Activated T-helper 1 cell treated with anti-CD3 and anti-CD28 coated beads, Interleukin-2, amount 50 U/mL, for 16 hours (primary cell): Measurements from ENCODE around the gene OR10H5.
"Not testable (repeated sequence)": the region's sequence is repeated elsewhere in the genome, so short reads cannot be mapped to it uniquely, and the experiment has no call there.

Experiments
- DNase-seq, 2 donors: peaks; one replicate each; pipeline ENCODE4 v3.0.0-alpha.2; 2020; ENCODE audit warnings: low read depth in 1 of 2, low spot score in 1 of 2

The OR10H5 gene

DNA sequence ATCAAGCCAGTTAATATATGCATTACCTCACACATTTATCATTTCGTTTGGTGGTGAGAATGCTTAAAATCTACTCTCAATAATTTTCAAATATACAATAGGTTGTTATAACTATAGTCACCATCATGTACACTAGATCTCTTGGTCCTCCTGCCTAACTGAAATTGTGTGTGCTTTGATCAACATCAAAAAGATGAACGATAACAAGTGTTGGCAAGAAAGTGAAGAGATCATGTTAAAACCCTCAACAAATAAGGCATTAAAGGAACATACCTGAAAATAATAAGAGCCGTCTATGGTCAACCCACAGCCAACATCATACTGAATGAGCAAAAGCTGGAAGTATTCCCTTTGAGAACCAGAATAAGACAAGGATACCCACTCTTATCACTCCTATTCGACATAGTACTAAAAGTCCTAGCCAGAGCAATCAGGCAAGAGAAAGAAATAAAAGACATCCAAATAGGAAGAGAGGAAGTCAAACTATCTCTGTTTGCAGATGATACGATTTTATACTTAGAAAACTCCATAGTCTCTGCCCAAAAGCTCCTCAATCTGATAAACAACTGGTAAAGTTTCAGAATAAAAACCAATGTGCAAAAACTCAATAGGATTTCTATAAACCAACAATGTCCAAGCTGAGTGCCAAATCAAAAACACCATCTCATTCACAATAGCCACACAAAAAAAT is 55.9 kb downstream of the OR10H5 start:
- DNase-seq = no peak

DNA sequence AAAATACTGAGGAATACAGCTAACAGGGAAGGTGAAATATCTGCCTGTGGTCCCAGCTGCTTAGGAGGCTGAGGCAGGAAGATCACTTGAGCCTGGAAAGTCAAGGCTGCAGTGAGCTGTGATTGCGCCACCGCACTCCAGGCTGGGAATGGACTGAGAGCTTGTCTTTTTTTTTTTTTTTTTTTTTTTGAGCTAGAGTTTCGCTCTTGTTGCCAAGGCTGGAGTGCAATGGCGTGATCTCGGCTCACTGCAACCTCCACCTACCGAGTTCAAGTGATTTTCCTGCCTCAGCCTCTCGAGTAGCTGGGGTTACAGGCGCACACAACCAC is 56.4 kb downstream of the OR10H5 start:
- DNase-seq = not testable (repeated sequence)

DNA sequence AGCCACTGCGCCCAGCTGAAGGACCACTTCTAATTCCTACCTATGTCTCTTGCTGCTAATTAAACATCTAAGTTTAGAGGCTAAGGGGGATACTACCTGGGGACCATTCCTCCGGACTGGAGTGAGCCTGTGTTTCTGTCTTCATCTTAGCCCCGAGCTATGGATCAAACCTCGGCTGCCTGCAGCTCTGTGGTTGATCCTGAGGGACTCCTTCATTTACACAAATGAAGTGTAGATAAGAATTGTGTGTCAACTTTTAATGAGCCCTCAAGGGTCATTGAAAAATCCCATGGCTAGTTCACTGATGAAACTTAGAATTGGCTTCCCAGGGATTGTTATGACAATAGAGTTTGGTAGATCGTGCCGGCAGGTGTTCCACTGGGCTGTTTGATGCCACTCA is 59.5 kb downstream of the OR10H5 start:
- no peak for DNase-seq

DNA sequence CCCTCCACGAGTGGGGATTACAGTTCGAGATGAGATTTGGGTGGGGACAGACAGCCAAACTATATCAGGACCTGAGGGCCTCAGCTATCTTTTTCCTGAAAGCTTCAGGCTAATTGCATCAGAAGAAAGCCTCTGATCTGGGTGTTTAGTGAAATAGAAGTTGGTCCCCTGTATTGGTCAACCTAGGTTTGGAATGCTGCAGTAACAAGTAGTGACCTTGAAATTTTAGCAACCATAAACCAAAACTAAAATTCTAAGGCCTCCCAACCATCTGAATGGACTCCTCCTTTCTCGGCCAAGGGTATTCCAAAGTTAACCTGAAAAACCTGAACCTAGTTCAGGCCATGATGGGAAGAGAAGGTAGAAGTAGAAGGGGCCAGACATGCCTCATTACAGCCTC is 62.9 kb downstream of the OR10H5 start:
- no peak for DNase-seq
